GM18519 (cell line): Measurements from ENCODE around the gene KPNB1.
"Not testable (repeated sequence)": the region's sequence is repeated elsewhere in the genome, so short reads cannot be mapped to it uniquely, and the experiment has no call there.

Source experiments
- ATAC-seq: cut with Tn5 transposase; IDR thresholded peaks from one replicate; pipeline ENCODE4 v1.9.1; 2021; ENCODE audit warnings: mild to moderate bottlenecking, moderate library complexity; ENCODE audit not compliant: unreplicated experiment, low FRiP score

The KPNB1 gene

GRCh38 chr17:47676199-47676472 is 26.4 kb downstream of the KPNB1 start:
- no peak for ATAC-seq

GRCh38 chr17:47676510-47677165 is 26.9 kb downstream of the KPNB1 start:
- no peak for ATAC-seq

DNA sequence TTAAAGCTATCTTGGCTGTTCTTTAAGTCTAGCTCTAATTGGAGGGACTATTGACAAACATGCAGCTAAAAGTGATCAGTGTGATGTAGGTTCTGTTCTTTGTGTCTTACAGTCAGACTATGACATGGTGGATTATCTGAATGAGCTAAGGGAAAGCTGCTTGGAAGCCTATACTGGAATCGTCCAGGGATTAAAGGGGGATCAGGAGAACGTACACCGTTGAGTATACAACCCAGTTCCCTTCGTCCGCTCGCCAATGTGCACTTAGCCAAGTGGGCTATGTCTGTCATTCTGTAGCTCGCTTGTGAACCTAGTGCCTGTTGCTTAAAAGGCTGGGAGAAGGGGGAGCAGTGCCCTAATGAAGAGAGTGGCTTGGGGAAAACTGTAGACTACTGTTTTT is 28.5 kb downstream of the KPNB1 start:
- ATAC-seq, result no peak

DNA sequence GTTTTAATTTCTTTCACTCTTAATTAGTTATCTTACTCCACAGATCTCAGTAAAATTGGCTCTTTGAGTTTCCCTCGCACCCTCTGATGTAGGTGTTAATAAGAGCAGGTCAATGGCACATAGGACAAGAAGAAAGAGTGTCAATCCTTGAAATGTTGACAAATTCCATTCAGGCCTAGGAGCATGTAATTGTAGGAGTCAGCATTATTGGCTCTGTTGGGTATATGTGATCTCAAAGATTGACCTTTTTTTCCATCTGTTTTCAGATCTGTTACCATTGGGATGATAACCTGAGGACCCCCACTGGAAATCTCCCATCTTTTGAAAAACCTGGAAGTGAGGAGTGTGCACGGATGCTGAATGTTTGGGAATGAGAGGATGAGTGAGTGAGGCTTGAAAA is 32.4 kb downstream of the KPNB1 start:
- no peak for ATAC-seq

GRCh38 chr17:47682727-47683126 is 33.0 kb downstream of the KPNB1 start:
- ATAC-seq, result not testable (repeated sequence)

- ATAC-seq, result no peak
Observed at GRCh38 chr17:47684025-47684424, 34.3 kb downstream of the KPNB1 start.

DNA sequence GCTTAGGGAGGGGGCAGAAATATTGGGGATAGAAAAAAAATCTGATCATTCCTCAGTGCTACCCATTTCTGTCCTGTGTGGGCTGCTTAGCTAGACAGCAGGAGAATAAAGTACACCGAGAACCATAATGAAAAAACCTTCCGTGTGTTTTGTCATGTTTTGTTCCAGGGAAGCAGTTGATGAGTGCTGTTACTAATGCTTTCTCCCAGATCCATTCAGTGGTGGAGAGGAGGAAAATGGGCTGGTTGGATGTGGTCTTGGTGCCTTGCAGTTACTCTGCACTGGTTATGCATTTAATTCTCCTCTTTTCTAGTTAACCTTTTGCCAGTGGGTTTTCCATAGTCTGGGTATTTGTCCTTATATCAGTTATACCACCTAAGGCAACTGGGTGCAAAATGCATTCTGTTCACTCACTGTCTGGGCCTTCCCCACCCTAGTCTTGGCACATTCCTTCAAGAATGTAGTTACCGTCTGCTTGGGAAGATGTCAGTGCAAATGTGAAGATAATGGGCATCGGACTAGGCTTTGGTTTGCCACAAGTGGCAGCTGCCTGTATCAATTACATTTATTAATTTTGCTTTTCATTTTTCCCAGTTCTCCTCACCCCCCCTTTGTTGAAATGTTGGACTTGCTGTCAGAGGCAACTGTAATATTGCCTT is 34.9 kb downstream of the KPNB1 start:
- no peak for ATAC-seq

DNA sequence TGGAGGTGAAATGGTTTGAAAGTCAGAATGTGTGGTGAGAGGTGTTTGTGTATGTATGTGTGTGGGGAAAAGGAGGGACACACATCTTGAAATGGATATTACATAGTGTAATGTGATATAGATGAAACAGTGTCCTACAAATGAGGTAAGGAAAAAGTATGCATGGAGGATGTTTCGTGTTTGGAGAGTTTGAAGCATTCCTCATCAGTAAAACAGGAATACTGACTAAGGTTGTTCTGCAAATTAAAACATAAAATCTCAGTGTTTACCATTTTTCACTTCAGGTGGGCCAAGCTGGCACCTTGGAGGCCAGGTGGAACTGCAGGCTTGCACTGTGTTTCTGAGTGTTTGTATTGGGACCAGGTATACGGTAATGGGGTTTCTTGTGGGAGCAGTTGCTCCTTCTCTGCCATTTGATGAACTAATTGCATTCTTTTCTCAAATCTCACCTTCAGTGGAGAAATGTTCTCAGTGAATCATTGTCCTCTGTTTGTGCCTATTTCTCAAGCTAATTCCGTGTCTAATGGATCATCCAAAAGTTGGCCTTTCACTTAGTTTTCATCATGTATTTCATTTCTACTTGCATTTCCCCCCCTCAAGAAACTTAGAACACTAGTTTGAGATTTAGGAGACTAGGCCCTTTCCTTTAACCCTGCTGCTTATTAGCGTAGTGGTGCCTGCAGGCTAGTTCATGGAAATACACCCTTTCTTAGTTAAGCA is 36.0 kb downstream of the KPNB1 start:
- no peak for ATAC-seq

DNA sequence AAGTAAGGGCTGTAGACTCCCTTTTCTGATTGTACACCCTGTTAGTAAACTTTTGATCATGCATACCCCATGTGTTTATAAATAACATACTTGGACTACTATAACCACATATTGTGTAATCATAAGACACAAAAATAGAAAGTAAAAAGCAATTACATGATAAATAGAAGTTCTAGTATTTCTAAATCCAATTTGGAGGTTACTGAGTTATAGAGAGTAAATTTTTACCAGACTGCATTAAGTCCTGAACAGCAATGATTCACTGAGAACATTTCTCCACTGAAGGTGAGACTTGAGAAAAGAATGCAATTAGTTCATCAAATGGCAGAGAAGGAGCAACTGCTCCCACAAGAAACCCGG is 36.5 kb downstream of the KPNB1 start:
- ATAC-seq, result no peak

GRCh38 chr17:47686664-47687327 is 37.1 kb downstream of the KPNB1 start:
- ATAC-seq, result no peak

DNA sequence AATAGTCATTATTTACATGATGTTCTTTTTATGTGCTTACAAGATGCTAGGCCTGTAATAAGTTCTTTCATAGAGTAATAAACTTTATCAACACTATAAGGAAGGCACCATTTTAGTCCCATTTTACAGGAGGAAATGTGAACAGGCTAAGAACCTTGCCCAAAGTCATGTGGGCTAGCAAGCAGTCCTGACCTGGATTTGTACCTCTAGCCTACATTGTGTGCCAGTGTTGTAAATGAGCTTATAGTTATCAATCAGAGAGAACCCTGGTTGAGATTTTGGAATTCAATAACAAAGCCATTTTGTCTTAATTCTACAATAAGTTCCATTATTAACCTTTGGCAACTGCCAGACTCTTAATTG is 37.6 kb downstream of the KPNB1 start:
- no peak for ATAC-seq

- no peak for ATAC-seq
Observed at GRCh38 chr17:47687748-47688147, 38.0 kb downstream of the KPNB1 start.

GRCh38 chr17:47690121-47690520 is 40.4 kb downstream of the KPNB1 start:
- ATAC-seq, result no peak

- no peak for ATAC-seq
Observed at GRCh38 chr17:47692137-47692894, 42.6 kb downstream of the KPNB1 start.

DNA sequence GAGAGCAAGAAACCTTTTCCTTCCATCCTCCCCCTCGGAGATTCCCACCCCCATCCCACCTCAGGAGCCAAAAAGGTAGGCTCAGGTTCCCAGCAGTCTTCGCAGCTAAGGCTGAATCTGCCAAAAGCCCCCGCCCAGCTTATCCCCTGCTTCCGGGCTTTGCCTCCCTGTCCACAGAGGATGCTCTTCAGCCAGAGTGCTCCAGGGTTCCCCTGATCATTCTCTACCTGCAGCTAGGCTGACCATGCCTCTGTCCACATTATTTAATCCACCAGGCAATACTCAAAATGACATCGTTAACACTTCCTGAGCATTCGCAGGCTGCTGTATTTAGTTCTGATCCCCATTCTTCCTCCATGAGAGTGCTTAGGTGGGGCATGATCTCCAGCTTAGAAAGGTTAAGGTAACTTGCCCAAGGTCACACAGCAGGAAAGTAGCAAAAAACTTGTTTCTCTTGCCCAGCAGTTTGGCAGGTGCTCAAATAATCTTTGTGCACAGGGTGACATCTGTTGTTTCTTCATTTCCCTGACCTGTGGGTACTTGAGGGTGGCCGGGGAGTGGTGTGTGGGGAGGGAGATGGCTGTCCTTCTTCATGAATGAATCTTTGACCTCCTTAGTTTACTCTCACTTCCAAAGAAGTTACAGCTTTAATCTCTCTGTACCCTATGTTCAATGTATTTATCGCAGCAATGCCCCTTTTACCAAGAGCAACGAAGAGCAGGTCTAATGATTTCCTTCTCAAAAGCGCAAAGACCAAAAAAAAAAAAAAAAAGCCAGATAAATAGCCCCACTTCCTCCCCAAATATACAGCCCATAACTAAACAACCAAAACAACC is 43.4 kb downstream of the KPNB1 start:
- no peak for ATAC-seq

DNA sequence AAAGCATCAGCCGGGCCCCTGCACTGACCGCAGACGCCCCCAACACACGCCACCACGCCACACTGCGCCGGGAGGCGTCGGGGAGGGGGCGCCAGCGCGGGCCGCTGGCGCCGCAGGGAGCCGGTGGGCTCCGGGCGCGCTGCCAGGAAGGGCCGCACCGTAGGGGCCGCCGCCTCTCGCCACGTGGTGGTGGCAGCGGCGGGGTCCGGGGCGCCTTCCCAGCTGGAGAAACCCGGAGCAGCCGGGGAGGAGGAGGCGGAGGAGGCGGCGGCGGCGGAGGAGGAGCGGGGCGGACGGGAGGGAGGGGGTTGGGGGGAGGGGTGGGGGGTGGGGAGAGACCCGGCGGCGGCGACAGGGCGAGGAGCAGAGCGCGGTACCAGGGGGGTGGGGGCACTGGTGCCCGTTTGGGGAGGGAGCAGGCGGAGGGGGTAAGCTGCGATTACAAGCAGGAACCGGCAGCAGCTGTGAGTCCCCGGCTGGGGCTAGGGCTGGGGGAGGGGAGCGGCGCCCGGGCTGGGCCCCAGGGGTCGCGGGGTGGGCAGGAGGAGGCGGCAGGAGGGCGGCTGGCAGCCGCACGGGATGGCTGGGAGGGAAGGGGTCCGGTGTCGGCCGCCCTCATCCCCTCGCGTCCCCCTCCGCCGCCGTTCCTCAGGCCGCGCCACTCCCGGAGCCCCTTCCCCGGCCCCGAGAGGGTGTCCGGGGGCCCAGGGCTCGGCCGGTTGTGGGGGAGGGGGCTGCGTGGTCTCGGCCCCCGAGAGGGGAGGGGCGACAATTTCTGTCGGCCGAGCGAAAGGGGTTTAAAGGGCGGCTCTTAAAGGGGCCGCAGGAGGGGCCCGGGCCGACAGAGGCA is 44.2 kb downstream of the KPNB1 start, which contains the start of gene TBKBP1:
TSS of gene TBKBP1 (plus strand) at position 431 of the 850 bp plus-strand sequence. CDS start 1,952 bp downstream, outside the sequence.
- no peak for ATAC-seq

- ATAC-seq, result no peak
Observed at GRCh38 chr17:47694581-47695428, 45.1 kb downstream of the KPNB1 start.
